Heart left ventricle (tissue), 13 donors: ENCODE measurements around the gene SETBP1.

Source experiments
- CTCF ChIP-seq, 12 donors: fragments of 200-600 bp; sonication (generic) in 4 of 12; IDR thresholded peaks; one replicate each; pipeline versions ENCODE4 v1.5.0 to v1.8.0; 2018 to 2022; ENCODE audit warnings: antibody characterized with exemption in 12 of 12, mild to moderate bottlenecking in 5 of 12
- POLR2A ChIP-seq, 2 donors: fragments of 450-650 bp; IDR thresholded peaks; one replicate each; pipeline ENCODE4 v1.6.1; 2017; ENCODE audit warnings: antibody characterized with exemption in 2 of 2, mild to moderate bottlenecking in 2 of 2, moderate library complexity in 2 of 2
- donor health status: ischemic (EF 13 %, LVEDD 7.1; RV severe dilation, severe dysfunction).
- donor health status: DM: no; HTN: yes; CAD: no.
- donor health status: DM: no; HTN: no; CAD: no.
- donor health status: ischemic (EF 25% LVEDD 6.9; RV normal size, moderate dysfunction).
- donor health status: ischemic (EF 25% LVEDD 5.7; RV mildly dilated, moderate dysfunction).
- donor health status: ischemic (EF 35%, LVEDD 5.7; RV mildly dilated, moderate dysfunction).
- donor health status: nonischemic (EF 11% LVEDD 7.7; RV severe dilation, severe dysfunction).
- donor health status: DM: yes; HTN: yes; CAD: no.
- donor health status: PGD.
- donor health status: ischemic (EF 29% LVEDD 5.4; RV normal size, mild dysfunction).
- donor health status: nonischemic (EF 23%, LVEDD 6.1; RV moderate dilation, normal function).

GRCh38 chr18:44727291-44727690 lies 46.6 kb downstream of the SETBP1 start:
- TF ChIP-seq CTCF (IDR thresholded peaks at IDR 0.05) (no peak), POLR2A (IDR thresholded peaks at IDR 0.05) (no peak)
